GDM1 (cell line): ENCODE data around the gene CHID1.
A peak's percentile ranks its signal among the peaks of the same experiment; 100 is the strongest.

Experiments used
- DNase-seq: peaks from one replicate; lab custom pipeline; 2025; lab: John Stamatoyannopoulos, UW

Gene CHID1

GRCh38 chr11:836274-836673 lies 74.3 kb downstream of the CHID1 start:
- DNase-seq: no peak

- no peak for DNase-seq
These were observed 76.0 kb downstream of the CHID1 start for GRCh38 chr11:834371-835316.

- DNase-seq: no peak
These were observed 76.7 kb downstream of the CHID1 start for GRCh38 chr11:833849-834311.

- DNase-seq: no peak
These were observed 77.4 kb downstream of the CHID1 start for GRCh38 chr11:833114-833791.

GRCh38 chr11:832529-833113 lies 78.0 kb downstream of the CHID1 start, which contains the start of gene CD151:
CD151 (plus strand) TSS chr11:832952; CDS start chr11:836070, 3,118 bp downstream.
- peak; percentile 44 for DNase-seq

- DNase-seq: no peak
These were observed 78.6 kb downstream of the CHID1 start for GRCh38 chr11:831961-832528.

- no peak for DNase-seq
These were observed 79.3 kb downstream of the CHID1 start for GRCh38 chr11:831118-831864.

- DNase-seq: no peak
These were observed 80.1 kb downstream of the CHID1 start for GRCh38 chr11:830295-831117.

- DNase-seq: no peak
These were observed 80.7 kb downstream of the CHID1 start for GRCh38 chr11:829847-830294.

- DNase-seq: no peak
These were observed 81.3 kb downstream of the CHID1 start for GRCh38 chr11:829176-829846.

- peak; percentile 42 for DNase-seq
These were observed 82.0 kb downstream of the CHID1 start for GRCh38 chr11:828506-829175.

GRCh38 chr11:827897-828192 lies 82.8 kb downstream of the CHID1 start, which contains the start of gene CRACR2B:
CRACR2B (plus strand) TSS chr11:827919; CDS start chr11:828608, 689 bp downstream.
- no peak for DNase-seq

- no peak for DNase-seq
These were observed 83.3 kb downstream of the CHID1 start for GRCh38 chr11:827146-827896.

GRCh38 chr11:826836-827145 lies 83.8 kb downstream of the CHID1 start:
- DNase-seq: no peak

GRCh38 chr11:826227-826621 lies 84.4 kb downstream of the CHID1 start:
- DNase-seq: no peak

GRCh38 chr11:825366-826226 lies 85.0 kb downstream of the CHID1 start:
- no peak for DNase-seq

- no peak for DNase-seq
These were observed 85.7 kb downstream of the CHID1 start for GRCh38 chr11:824942-825341.

- DNase-seq: no peak
These were observed 86.2 kb downstream of the CHID1 start for GRCh38 chr11:824292-824880.
